Esophagus squamous epithelium (tissue), 5 donors: ENCODE data around the gene ANKH. TPM values are rescaled to one million over a fixed set of nuclear protein-coding genes. Genes with fewer than 3 reads are reported as not detected.

Experiments
- DNase-seq: peaks from one replicate; lab custom pipeline; 2025; lab: John Stamatoyannopoulos, UW
- H3K27ac ChIP-seq, 4 donors: fragments of 200-600 bp; sonication (generic); one replicate each; pipeline ENCODE4 v1.5.1; 2016 to 2019; ENCODE audit warnings: mild to moderate bottlenecking in 1 of 4
- H3K27me3 ChIP-seq, 4 donors: fragments of 200-600 bp; sonication (generic); 1 replicate in 3 of 4; 2 replicates in 1 of 4; pipeline versions ENCODE4 v1.5.1 to v1.6.0; 2017 to 2021; ENCODE audit warnings: antibody characterized with exemption in 1 of 4
- H3K36me3 ChIP-seq, 3 donors: fragments of 200-600 bp; sonication (generic); one replicate each; pipeline ENCODE4 v1.5.1; 2016 to 2019
- H3K4me1 ChIP-seq, 3 donors: fragments of 200-600 bp; sonication (generic); one replicate each; pipeline ENCODE4 v1.5.1; 2017 to 2019
- H3K4me3 ChIP-seq, 4 donors: fragments of 200-600 bp; sonication (generic); 1 replicate in 3 of 4; 2 replicates in 1 of 4; pipeline ENCODE4 v1.5.1; 2016 to 2019; ENCODE audit warnings: mild to moderate bottlenecking in 2 of 4, moderate library complexity in 1 of 4
- H3K9me3 ChIP-seq, 3 donors: fragments of 200-600 bp; sonication (generic); one replicate each; pipeline ENCODE4 v1.5.1; 2016 to 2019
- POLR2A ChIP-seq, 4 donors: fragments of 450-650 bp; IDR thresholded peaks; one replicate each; pipeline ENCODE4 v1.6.1; 2017; ENCODE audit warnings: antibody characterized with exemption in 4 of 4, mild to moderate bottlenecking in 4 of 4, moderate library complexity in 3 of 4
- WGBS, 2 donors: methylation state at CpG; one replicate each; pipeline ENCODE4 v1.1.5; 2018; 5-methylcytosine and 5-hydroxymethylcytosine counted together
- intact Hi-C: fragments of 100-400 bp; cut with DNase I; formaldehyde crosslinking; loops from one replicate; pipeline ENCODE4 v1.15.0; 2022
- total RNA-seq, 4 donors: library from RNA; depleted of rRNA; stranded (reverse); fragments of >200 nt; gene quantifications; one replicate each; pipeline ENCODE4 v1.1.0, GENCODE V29; 2016
- TF ChIP-seq, protein P1 (sequence below), 6 experiments: fragments of 450-650 bp in 4 of 6; fragments of 200-600 bp in 2 of 6; sonication (generic) in 2 of 6; IDR thresholded peaks; one replicate each; pipeline ENCODE4 v1.5.1; 2016 to 2019; ENCODE audit warnings: antibody characterized with exemption in 6 of 6, mild to moderate bottlenecking in 4 of 6, moderate library complexity in 4 of 6
- donor health status: DM: yes; HTN: yes; CAD: no.

ANKH gene
- total RNA-seq, 4 donors from 2014 or later = 10.0 to 38.0 (median 16.7) TPM

DNA sequence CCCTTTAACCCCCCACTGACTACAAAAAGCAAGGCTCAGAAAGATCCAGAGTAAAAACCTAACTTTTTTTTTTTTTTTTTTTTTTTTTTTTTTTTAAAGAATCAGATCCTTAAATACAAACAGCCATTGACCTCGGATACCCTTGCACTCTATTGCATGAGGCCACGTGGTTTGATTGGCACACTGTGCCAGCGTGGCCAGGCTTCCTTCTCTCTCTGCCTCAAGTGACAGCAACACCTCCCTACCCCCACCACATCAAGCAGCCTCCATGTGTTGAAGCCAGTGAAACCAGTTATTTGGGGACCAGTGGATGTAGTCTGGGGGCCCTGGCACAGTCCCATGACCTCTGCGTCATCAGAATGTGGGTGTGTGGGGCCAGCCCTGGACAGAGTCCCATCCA, 135.6 kb downstream of the ANKH start:
- H3K36me3 ChIP-seq = peaks cover 0 to 80% (median 0%) of the 10 kb centered on the region in 3 donors
- H3K9me3 ChIP-seq = no peaks in the 10 kb centered on the region
- DNase-seq = no peak
- H3K27ac ChIP-seq = no peak overlapping the region
- H3K27me3 ChIP-seq = no peaks in the 10 kb centered on the region
- peaks cover 0 to 3% (median 0%) of the 10 kb centered on the region in 3 donors for H3K4me1 ChIP-seq
- WGBS, 2 donors = 81 to 84% methylated on average over 3 to 4 of the region's 4 CpGs
- TF ChIP-seq, protein P1, sequence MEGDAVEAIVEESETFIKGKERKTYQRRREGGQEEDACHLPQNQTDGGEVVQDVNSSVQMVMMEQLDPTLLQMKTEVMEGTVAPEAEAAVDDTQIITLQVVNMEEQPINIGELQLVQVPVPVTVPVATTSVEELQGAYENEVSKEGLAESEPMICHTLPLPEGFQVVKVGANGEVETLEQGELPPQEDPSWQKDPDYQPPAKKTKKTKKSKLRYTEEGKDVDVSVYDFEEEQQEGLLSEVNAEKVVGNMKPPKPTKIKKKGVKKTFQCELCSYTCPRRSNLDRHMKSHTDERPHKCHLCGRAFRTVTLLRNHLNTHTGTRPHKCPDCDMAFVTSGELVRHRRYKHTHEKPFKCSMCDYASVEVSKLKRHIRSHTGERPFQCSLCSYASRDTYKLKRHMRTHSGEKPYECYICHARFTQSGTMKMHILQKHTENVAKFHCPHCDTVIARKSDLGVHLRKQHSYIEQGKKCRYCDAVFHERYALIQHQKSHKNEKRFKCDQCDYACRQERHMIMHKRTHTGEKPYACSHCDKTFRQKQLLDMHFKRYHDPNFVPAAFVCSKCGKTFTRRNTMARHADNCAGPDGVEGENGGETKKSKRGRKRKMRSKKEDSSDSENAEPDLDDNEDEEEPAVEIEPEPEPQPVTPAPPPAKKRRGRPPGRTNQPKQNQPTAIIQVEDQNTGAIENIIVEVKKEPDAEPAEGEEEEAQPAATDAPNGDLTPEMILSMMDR (IDR thresholded peaks at IDR 0.05) = no peak
- no peak for TF ChIP-seq POLR2A (IDR thresholded peaks at IDR 0.05)
- intact Hi-C loops = no loop called here
- H3K4me3 ChIP-seq = no peak overlapping the region

DNA sequence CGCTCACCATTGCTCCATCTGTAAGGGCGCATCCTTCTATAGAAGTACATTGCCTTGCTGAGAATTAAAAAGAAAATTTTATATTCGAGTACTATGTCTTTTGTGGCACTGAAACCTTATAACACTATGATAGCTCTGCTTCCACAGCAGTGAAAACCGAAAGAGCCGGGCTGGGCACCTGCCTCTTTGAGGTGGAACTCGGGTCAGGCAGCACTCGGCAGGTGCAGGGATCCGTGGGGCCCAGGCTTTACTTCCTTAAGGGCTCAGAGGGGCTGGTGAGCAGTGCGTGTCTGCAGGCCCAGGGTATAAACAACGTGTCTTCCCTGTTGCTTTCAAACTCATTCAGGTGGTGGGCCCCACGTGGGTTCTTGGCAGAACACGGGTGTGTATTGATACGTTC, 137.2 kb downstream of the ANKH start:
- WGBS, 2 donors = 95 to 96% methylated on average over 10 to 11 of the region's 13 CpGs
- Histone ChIP-seq H3K4me1 (peaks cover 0 to 3% (median 0%) of the 10 kb centered on the region in 3 donors), H3K27ac (no peak overlapping the region), H3K27me3 (no peaks in the 10 kb centered on the region), H3K4me3 (no peak overlapping the region), H3K36me3 (peaks cover 0 to 74% (median 0%) of the 10 kb centered on the region in 3 donors), H3K9me3 (no peaks in the 10 kb centered on the region)
- no peak for TF ChIP-seq POLR2A (IDR thresholded peaks at IDR 0.05)
- TF ChIP-seq, protein P1 (IDR thresholded peaks at IDR 0.05) = no peak
- DNase-seq = no peak
- intact Hi-C loops = no loop called here

DNA sequence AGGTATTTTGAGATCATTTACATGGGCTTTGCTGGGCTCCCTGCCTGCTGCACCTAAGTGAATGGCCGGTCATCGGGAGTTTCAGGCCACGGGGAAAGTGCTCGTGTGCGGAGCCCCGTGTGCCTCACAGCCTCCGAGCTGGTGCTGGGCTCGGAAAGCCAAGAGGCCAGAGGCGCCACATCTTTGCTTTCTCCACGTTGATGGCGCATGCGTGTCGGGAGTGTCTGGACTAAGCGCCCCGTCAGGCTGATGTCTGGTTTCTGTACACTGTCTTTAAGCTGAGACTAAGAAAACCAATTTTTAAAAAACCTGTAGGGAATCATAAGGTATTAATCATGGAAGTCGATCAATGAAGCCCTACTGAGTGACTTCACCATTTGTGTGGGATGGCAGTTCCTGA, 137.9 kb downstream of the ANKH start:
- Histone ChIP-seq H3K4me3 (no peak overlapping the region), H3K27ac (no peak overlapping the region), H3K36me3 (peaks cover 0 to 73% (median 0%) of the 10 kb centered on the region in 3 donors), H3K9me3 (no peaks in the 10 kb centered on the region), H3K4me1 (no peaks in the 10 kb centered on the region), H3K27me3 (no peaks in the 10 kb centered on the region)
- no peak for DNase-seq
- 94% methylated on average over 15 to 16 of the region's 16 CpGs for WGBS, 2 donors
- no peak for TF ChIP-seq POLR2A (IDR thresholded peaks at IDR 0.05)
- TF ChIP-seq, protein P1 (IDR thresholded peaks at IDR 0.05) = no peak
- intact Hi-C loops = no loop called here

DNA sequence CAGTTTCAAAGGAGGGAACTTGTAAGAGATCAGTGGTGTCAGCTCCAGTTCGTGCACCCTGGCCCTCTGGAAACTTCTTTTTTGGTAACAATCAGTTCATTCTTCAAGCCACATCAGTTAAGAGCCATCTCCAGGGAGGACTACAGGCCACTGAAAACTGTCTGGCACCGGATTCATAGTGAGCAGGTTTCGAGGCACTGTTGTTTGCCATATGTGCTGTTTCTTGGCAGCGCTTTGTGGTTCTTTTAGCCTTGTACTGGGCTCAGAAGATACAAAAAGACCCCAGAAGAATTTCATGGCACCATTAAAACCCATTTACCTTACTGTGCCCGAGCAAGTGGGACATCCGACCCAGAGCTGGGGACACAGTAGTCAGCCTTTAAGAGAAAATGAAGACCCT, 138.6 kb downstream of the ANKH start:
- Histone ChIP-seq H3K4me1 (peaks cover 0 to 3% (median 0%) of the 10 kb centered on the region in 3 donors), H3K36me3 (peaks cover 0 to 67% (median 0%) of the 10 kb centered on the region in 3 donors), H3K27ac (no peak overlapping the region), H3K27me3 (no peaks in the 10 kb centered on the region), H3K9me3 (no peaks in the 10 kb centered on the region), H3K4me3 (no peak overlapping the region)
- TF ChIP-seq, protein P1 (IDR thresholded peaks at IDR 0.05) = no peak
- no peak for DNase-seq
- intact Hi-C loops = no loop called here
- WGBS, 2 donors = 94% methylated on average over 4 to 5 of the region's 6 CpGs

DNA sequence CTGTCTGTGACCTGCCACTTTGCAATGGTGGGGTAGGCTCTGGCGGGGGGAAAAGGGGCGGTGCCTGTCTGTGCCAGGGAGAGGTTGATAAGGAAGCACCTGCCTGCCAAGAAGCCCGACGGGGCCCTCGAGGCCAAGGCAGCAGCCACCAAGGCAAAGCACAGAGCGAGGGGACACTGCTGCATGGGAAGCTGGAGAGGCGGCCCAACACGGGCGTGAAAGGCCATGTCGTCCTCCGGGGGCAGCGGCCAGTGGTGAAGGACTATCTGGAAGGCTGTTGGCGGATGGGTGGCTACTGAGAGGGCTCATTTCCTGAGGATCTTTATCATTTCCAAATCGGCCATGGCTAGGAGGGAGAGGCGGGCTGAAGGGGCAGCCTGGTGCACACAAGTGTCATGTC, 140.7 kb downstream of the ANKH start:
- WGBS, 2 donors = 85 to 90% methylated on average over 5 to 15 of the region's 15 CpGs
- H3K27me3 ChIP-seq = no peaks in the 10 kb centered on the region
- intact Hi-C loops = no loop called here
- no peak overlapping the region for H3K27ac ChIP-seq
- H3K9me3 ChIP-seq = no peaks in the 10 kb centered on the region
- TF ChIP-seq, protein P1 (IDR thresholded peaks at IDR 0.05) = no peak
- no peak for TF ChIP-seq POLR2A (IDR thresholded peaks at IDR 0.05)
- no peak for DNase-seq
- H3K4me3 ChIP-seq = no peak overlapping the region
- H3K36me3 ChIP-seq = peaks cover 0 to 47% (median 0%) of the 10 kb centered on the region in 3 donors
- H3K4me1 ChIP-seq = peaks cover 0 to 13% (median 3%) of the 10 kb centered on the region in 3 donors
